Measurements from ENCODE around the gene CIB4.

DNA sequence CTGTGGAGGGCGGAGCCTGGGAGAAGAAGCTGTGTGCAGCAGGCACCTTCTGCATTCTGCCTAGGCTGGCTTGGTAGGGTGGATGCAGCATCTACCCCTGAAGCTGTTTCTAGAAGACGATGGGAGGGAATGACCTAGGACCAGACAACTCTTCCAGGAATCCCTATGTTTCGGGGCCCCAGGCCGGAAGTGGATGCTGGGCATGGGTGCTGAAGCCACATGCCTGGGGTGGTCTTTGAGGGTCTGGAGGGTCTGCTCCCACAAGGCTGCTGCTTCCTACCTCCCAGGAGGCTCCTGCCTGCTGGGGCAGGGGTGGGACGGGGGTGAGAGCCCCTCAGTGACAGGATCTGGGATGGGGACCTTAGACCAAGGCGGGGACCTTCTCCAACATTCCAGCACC, 61.0 kb downstream of the CIB4 start:
- TF ChIP-seq GATA2 (IDR thresholded peaks at IDR 0.05; ENCODE audit: low read depth, low read length), result no peak
- no peak for TF ChIP-seq GATA3 (IDR thresholded peaks at IDR 0.05; ENCODE audit: low read depth, low read length)
